ENCODE measurements around the gene FGF9.

The FGF9 gene

DNA sequence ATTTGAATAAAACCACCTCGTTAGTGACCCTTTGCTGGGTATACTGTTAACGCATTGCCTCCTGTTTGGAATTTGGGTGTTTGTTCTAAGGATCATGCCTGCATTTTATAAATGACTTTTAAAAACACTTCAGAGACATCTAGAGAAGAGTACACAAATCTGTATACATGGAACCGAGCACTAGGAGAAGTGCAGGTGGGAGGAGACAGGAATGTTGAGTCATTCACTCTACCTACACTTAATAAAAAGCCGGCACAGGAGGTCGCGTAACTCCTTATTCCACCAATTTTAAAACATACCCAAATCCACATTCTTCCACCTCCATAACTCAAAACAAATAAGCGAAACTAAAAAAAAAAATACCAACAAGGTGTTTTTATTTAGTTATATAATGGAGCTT lies 48.6 kb downstream of the FGF9 start:
- no peak for DNase-seq

DNA sequence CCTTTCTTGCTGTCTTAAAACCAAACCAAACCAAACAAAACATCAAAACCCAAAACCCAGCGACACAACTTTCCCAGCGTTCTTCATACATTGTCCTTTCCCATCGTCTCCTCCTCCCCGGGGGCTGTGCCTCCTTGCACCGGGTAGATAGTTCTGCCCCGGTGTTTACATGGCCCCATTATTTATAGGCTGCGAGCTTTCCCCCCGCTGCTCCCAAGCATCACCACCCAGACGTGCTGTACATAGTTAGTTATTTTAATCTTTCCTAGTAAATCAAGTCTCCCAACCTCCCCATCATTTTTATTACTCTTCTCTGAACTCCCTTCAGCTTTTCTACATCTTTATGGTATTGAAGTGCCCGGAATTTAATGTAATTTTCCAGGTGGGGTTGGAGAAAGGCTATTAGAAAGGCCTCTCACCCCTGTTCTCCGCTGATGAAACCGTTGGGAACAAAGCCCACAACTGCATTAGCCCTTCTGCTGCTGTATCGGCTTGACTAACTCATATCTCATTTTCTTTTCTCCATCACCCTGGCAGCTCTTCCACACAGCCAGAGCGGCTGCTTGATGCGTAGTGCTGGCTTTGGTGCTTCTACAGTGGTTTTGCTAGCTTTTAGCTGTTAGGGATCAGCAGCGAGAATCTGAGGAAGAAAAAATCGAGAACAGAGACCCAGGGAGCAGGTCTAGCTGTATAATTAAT lies 53.1 kb downstream of the FGF9 start:
- no peak for DNase-seq

DNA sequence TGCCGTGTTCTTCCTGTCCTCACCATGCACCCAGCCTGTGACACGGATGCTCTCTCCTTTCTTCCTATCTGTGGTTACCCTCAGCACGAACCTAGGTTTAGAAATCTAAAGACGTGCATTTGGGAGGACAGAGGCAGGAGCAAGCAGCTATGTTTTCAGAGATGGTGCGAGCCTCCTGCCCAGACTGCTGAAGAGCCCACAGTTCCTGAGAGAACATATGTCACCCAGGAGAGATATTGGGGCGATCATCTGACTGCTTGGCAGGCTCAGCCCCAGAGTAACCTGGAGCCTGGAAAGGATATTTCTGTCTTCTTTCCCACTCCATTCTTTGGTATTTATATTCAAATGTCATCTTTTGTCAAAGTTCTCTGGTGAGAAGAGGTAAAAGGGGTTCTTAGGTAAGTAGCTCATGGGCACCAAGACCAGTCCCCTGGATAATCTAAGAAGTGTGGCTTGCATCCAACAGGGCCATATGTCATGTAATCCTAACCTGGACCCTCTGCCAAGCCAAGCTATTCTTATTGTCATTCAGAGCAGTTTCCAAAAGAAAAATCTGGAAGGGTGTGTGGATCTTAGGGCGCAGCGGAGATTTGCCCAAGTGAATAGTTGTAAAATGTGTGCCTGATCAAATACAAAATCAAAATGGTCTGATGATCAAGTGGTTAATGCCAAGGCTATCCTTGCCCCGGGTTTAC lies 59.5 kb downstream of the FGF9 start:
- no peak for DNase-seq

DNA sequence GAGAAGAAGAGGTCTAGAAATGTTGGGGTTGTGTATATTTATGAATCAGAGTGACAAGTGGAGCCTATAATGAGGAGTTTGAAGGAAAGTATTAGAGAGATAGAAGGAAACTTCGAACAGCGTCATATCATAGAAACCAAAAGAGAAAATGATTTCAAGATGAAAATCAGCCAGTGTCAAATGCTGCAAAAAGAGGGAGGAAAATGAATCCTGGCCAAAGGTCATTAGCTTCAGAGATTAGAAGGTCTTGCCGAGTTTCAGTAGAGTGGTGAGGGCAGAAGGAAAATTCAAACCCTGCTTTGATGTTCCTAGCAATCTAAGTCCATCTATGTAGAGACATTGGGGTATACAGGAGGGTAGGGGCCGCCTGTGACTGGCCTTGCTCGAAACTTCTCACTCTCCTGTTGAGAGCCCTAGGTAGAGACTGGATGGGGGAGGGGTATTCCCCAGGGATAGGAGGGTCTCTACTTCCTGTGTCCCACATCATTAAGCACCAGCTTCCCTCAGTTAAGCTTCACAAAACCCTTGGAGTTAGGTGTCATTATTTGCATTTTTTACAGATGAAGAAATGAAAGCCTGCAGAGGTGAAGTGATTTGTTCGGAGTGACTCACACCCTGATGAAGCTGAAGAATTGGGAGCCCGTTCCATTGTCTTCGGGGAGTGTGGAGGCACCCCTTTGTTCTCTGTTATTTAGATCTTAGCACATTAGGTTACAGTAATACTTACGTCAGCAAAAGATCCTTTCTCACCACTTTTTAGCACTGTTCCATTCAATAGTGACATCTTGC lies 62.8 kb downstream of the FGF9 start:
- no peak for DNase-seq

DNA sequence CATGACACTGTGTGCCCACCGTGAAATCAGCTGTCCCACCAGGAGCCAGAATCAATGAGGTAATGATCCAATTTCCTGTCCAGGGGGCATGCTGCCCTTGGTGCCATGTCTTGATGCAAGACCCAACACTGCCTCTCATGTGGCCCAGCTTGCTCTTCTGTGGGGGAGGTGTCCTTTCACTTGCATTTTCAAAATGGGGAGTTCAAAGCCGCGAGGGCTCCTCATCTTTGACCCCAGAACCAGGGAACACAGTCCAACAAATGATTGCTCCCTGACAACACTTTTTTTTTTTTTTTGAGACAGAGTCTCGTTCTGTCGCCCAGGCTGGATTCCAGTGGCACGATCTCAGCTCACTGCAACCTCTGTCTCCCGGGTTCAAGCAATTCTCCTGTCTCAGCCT lies 64.1 kb downstream of the FGF9 start:
- DNase-seq = no peak

DNA sequence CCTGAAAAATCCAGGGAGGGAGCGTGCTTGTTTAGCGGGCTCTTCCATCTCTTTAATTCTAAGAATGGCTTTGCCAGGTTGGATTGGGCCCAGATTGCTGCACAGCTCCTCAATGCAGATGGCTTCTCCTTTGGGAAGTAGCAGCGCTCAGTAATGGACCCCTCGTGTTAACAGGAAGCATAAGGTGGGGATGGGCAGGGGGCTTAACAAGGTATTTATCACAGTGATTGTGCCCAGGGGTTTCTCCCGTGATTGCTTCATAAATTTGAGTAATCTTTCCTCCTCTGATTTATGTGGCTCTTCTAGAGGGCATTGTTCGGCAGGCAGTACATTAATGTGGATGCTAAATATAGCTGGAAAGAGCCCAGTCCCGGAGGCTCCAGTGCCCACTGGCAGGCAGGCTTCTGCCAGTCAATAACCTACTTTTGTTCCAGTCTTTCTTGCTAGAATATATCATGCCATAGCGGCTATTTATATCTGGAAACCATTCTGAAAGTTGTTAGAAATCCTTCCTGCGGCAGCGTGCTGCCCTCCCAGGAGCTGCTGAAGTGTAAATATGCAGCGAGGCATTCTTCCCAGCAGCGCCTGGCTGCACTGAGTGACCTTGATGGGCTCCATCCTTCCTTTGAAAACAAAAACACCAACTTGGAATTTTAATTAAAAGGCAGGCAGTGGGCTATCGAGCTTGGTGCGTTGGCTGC lies 65.0 kb downstream of the FGF9 start:
- DNase-seq = no peak

DNA sequence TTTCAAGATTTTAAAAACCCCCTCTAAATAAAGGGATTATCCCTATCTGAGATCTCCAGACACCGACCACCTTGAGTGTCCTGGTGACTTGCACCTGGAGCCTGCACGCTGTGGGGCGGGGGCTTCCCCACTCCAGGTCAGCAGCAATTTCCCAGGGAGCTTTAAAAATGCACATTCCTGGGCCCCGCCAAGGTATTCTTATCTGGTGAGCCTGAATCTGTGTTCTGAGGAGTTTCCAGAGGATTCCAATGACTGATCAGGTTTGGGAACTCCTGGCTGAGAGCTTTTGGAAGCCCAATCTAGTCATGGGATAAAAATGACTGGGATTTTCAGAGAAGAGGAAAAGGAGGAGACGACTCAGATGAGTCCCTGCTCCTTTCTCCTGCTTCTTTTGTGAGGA lies 66.1 kb downstream of the FGF9 start:
- no peak for DNase-seq

DNA sequence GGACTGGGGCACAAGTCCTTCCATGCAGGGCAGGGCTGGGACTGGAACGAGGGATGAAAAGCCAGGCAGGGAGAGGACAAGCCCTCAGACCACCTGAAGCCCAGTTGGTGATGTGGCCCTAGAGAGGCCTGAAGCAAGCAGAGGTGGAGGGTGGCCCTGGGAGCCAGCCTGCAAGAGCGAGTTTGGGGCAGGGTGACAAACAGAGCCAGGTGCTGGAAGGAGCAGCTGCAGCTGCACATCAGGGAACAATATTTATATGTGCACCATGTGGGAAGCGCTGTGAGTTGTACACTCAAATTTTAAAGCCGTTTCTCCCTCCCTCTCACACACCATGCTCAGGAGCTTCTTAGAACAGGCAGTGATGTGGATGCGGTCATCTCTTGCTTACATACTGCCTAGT lies 67.8 kb downstream of the FGF9 start:
- no peak for DNase-seq

DNA sequence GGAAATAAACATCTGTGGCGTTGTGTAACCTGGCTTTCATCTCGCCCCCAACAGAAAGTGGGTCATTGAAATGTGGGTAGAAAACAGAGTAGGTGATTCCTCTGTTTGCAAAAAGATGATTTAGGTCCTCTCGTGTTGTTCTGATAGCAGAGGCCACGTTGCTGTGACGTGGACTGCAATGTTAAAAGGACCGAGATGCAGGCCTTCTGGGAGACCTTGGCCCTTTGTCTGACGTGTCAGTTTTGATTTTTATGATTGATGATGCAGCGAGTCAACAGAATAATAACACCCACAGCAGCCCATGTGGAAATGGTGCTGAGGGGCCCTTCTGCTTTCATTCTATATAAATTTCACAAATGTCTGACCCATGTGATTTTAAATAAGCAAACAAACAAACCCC lies 68.9 kb downstream of the FGF9 start:
- no peak for DNase-seq

DNA sequence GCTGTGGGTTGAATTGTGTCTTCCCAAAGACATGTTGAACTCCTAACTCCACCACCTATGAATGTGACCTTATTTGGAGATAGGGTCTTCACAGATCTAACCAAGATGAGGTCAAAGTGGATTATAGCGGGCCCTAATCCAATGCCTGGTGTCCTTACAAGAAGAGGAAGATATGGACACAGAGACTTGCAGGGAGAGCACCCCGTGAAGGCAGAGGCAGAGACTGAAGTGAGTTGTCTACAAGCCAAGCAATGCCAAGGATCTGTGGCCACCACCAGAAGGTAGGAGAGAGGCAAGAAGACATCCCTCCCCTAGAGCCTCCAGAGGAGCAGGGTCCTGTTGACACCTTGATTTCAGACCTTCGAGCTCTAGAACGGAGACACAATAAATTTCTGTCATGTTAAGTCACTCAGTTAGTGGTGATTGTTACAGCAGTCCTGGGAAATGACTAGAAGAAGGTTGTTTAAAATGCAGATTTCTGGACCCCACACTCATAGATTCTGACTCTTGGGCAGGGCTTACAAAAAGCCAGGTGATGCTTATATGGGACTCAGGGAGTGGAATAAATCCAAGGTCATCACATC lies 70.6 kb downstream of the FGF9 start:
- no peak for DNase-seq

DNA sequence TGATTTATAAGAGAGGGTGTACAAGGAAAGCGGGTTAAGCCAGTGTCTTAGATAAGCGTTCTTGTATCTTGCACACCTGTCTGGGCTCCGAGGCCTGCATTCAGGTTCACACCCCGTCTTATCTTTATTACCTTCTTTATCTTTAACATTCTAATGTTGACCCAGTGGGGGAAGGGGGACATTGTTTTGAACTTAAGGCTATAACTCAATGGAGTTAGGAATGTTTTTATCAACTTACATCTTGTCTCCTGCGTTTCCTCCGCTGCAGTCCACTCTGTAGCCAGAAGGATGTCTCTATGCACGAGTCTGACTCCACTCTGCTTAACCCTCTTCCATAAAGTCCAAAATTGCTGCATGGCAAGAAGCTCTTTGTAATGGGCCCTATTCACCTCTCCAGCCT lies 71.2 kb downstream of the FGF9 start:
- DNase-seq = no peak

DNA sequence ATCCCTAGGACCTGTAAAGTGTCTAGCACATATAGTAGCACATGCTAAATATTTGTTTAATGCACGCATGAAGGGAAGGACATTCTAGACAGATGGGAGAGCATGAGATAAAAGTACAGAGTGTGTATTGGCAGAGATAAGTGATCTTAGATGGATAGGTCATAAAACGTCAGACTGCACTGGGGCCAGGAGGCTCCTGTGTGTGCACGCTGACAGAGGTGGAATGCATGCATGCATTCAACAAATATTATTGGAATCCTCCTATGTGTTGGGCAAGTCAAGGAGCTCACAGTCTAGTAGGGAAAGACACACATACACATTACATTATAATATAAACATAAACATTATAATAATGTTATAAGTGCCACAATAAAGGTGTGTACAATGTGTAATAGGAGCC lies 73.3 kb downstream of the FGF9 start:
- no peak for DNase-seq

DNA sequence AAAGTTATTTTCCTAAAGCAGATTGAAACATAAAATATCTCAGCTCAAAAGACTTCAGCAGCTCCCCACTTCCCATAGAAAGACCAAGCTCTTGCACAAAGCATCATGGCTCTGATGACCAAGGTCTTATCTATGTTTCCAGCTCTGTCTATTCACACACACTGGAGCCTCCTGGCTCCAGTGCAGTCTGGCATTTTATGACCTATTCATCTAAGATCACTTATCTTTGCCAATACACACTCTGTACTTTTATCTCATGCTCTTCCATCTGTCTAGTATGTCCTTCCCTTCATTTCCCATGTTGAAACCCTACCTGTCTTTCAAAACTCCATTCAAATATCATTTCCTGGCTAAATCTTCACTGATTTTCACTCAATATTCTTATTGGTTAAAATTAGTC lies 74.4 kb downstream of the FGF9 start:
- DNase-seq = no peak

DNA sequence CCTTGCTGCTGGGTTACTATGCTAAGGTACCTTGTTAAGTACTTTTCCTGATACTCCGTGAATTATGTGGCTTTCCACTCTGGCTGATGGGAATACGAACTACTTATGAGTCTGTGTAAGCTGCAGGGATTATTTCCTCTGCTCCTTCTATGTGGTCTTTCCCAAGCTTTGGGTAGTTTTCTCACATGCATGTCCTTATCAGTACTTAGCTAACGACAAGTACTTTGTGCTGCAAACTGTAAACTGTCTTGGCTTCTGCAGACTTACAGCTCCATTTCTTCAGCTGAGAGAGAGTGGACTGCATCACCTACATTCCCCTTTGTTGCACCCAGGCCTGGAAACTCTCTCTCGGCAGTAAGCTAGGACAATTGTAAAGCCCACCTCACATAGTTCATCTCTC lies 76.6 kb downstream of the FGF9 start:
- DNase-seq = no peak

DNA sequence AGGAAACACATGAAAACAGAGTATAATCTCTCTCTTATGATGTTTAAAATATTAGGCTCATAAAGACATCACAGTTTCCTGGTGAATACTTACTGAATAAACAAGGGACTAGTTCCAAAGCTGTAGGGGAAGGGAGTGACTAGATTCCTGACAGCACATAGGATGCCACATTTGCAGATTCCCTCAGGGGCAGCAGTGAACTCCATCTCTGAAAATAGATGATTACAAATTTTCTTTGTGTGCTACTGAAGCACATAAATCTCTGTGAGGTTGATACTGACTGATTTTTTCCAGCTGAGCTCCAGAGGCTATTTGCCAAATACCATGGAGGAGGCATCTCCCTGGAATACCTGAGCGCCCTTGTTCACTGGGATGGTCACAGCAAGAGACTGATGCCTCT lies 77.3 kb downstream of the FGF9 start:
- no peak for DNase-seq

DNA sequence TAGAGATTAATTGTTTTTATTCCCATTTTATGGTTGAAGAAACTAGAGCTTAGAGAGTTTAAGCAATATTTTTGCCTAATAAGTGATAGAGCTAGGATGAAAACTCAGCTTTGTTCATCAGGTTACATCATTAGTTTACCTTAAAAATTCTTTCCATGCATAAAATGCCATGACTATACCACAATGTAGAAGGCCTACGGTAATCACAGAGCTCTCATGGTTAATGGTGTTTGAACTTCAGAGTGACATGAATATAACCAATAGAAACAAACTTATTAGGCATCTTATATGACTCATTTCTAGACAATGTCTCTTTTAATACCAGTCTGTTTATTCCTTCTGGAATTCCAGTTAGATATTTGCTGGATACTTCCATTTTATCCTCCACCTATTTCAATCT lies 78.5 kb downstream of the FGF9 start:
- no peak for DNase-seq

DNA sequence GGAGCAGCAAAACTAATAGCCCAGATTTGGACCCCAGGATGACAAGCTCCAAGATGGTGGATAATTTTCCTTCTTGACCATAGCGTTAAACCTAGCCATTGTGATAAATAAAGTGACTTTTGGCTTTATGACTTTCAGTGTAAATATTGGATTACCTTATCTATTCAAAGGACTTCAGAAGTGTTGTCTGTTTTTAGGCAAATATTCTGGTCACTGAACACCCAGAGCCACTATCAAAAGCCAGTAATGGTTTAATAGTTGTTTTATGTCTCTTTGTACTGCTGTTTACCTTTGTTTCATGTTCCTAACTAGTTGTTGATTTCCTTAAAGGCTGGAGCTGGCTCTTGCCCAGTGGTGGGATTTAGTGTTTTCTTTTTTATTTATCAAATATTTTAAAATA lies 81.6 kb downstream of the FGF9 start:
- DNase-seq = no peak

DNA sequence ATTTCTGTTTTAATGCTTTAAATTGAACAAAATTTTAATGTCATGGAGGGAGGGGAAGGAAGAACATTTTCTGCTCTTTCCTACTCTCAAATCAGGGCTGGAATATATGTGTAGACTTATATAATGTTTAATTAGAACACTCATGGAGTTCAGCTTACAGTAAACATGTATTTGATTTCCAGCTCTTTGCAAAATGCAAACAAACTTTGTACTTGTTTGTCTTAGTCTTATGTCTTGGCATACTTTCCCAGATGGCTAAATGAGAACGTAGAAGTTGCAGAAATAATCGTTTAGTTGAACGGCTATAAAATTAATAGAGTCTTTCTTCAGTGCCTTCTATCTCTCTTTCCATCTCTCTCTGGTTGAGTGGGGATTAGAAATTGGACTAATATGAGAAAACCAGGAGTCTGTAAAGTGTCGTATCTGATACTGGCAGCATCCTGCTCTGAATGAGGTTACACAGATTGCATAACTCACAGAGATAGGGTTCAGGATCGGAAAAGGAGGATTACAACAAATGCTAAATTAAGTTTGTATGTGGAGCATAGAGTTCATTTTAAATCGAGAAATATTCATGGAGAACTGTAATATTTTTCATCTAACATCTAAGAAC lies 82.3 kb downstream of the FGF9 start:
- DNase-seq = no peak

Data from hippocampal formation (tissue), 2 donors.